HG02943 (cell line): ENCODE measurements around the gene TMEM161B.
"Not testable (repeated sequence)": the region's sequence is repeated elsewhere in the genome, so short reads cannot be mapped to it uniquely, and the experiment has no call there.

Experiments
- ATAC-seq: cut with Tn5 transposase; IDR thresholded peaks from one replicate; pipeline ENCODE4 v1.9.1; 2021; ENCODE audit warnings: mild to moderate bottlenecking, low read depth, moderate library complexity; ENCODE audit not compliant: unreplicated experiment

TMEM161B gene

GRCh38 chr5:88268385-88269184, at the start of gene TMEM161B:
TSS of gene TMEM161B (minus strand) at chr5:88268845. CDS start at chr5:88268723, 122 bp downstream.
- ATAC-seq, result peak; percentile 99

DNA sequence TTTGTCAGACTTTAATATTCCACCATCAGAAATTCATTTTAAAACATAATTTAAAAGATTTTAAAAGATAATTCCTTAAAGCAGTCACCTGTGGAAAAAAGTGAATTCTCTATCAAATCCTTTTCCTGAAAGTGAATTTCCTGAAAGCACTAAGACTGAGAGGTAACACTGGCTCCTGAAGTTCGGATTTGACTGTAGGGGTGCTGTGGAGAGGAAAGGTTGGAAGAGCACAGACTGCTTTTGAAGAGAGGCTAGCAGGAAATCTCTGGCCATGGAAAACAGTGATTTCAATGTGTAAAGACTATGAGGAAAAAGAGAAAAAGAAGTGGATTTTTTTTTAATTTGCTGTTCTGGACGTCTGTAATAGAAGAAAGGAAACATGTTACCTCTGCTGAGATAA, 35.7 kb upstream of the TMEM161B start:
- ATAC-seq, result no peak

GRCh38 chr5:88298425-88298824, 29.8 kb upstream of the TMEM161B start:
- no peak for ATAC-seq

- no peak for ATAC-seq
Measured at GRCh38 chr5:88290801-88291200, 22.2 kb upstream of the TMEM161B start.

GRCh38 chr5:88288528-88289197, 20.0 kb upstream of the TMEM161B start:
- no peak for ATAC-seq

DNA sequence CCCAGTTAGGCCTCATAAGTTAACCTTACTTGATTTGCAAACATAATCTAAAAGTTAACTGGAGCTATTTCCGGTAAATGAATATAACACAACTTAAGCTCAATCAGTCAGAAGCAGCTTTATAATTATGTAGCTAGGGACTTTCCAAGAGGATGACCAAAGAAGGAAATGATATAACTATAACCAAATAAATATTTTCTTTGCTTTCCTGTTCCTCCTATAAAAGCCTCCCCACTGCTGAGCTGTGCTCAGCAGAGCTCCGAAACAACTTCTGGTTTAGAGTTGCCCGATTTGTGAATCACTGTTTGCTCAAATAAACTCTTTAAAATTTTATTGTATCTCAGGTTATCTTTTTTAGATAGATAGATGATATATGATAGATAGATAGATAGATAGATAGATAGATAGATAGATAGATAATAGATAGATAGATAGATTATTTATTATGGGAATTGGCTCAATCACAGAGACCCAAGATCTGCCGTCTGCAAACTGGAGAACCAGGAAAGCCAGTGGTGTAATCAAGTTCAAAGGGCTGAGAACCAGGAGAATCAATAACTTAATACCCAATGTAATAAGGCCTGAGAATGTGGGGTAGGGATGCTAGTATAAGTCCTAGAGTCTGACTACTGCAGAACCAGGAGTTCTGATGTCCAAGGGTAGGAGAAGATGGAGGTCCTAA, 19.3 kb upstream of the TMEM161B start:
- no peak for ATAC-seq

- no peak for ATAC-seq
Measured at GRCh38 chr5:88287302-88287701, 18.7 kb upstream of the TMEM161B start.

GRCh38 chr5:88283690-88284089, 15.0 kb upstream of the TMEM161B start:
- ATAC-seq, result no peak

- no peak for ATAC-seq
Measured at GRCh38 chr5:88281322-88281721, 12.7 kb upstream of the TMEM161B start.

GRCh38 chr5:88279584-88279983, 10.9 kb upstream of the TMEM161B start:
- no peak for ATAC-seq

DNA sequence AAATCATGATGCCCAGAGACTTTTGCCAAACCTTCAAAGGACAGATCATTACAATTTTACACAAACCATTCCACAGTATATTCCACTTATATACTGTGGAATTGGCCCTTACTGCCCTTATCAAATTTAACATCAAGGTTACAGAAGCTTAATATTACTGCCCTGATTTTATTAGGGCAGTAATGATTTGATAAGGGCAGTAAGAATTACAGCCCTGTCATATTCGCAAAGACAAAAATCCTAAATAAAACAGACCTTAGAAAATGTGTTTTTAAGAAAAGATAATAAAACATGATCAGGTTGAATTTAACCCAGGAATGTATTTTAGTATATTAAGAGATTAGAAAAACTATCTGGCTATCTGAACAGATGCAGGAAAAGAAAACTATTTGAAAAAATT, 7.7 kb upstream of the TMEM161B start:
- no peak for ATAC-seq

GRCh38 chr5:88275581-88275980, 6.9 kb upstream of the TMEM161B start:
- ATAC-seq, result no peak

DNA sequence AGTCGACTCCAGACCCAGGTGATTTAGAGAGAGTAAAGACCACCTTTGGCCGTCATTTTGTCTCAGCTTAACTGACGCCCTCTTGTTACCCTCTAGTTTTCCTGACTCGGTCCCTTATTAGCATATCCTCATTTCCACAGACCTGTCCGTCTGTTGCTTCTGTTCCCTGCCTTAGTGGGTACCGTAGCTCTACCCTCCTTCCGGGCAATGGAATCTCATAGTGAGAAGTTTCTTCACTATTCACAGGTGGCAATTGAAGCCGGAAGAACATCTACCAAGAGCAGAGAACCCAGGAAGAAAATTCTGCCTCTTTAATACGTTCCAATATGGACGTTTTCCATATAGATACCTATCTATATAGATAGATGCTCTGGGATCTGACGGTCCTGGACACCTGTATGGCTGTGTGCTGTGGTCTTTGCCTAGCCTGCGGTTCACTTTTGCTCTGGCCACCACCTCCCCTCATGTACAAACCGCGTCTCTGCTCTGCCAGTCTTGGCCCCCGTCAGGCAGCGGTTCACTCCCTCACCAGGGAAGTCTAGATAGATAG, 652 bp upstream of the TMEM161B start:
- peak; percentile 14 for ATAC-seq

- ATAC-seq, result not testable (repeated sequence)
Measured at GRCh38 chr5:88264565-88264964, 4.1 kb downstream of the TMEM161B start.

GRCh38 chr5:88263349-88263748, 5.3 kb downstream of the TMEM161B start:
- ATAC-seq, result no peak

- ATAC-seq, result no peak
Measured at GRCh38 chr5:88262116-88262515, 6.5 kb downstream of the TMEM161B start.

DNA sequence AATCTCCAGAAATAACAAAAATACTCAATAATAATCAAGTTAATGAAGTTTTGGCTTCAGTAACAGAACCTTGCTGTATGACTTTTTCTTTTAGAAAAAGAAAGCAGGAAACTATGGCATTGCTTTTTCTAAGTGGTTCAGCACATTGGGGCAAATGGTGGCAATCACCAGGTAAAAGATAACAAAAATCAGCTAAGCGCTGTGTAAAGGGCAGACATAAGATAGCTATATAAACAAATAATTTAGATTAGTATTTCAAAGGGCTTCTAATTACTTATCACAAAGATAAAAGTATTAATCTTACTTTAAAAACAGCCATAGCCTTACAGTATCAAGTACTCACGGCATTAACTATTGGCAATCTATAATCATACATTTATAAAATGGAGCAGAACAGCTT, 10.0 kb downstream of the TMEM161B start:
- no peak for ATAC-seq

GRCh38 chr5:88256872-88257271, 11.8 kb downstream of the TMEM161B start:
- no peak for ATAC-seq

GRCh38 chr5:88256037-88256436, 12.6 kb downstream of the TMEM161B start:
- ATAC-seq, result no peak

- no peak for ATAC-seq
Measured at GRCh38 chr5:88254320-88254719, 14.3 kb downstream of the TMEM161B start.

DNA sequence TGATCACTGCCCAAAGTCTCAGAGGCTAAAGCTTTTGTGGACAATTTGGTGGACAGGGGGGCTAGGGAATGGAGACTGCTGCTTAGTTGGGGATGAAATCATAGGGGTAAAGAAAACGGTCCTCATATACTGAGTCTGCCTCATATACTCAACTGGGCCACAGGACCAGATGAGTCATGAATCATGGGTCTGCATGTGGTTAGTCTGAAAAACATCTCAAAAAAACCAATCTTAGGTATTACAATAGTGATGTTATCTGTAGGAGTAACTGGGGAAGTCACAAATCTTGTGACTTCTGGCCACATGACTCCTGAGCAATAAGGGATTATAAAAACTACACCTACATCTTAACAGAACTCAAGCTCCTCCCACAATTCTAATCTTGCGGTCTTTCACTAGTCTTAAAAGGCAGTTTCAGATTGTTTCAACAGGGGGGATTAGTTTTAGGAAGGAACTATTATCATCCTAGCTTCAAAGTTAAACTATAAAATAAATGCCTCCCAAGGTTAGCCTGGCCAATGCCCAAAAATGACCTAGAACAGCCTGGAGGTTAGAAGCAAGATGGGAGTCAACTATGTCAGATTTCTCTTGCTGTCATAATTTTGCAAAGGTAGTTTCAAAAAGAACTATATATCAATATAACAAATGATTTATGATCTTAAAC, 17.5 kb downstream of the TMEM161B start:
- no peak for ATAC-seq
